Calu3 (cell line): Measurements from ENCODE around the gene BPIFA1. TPM values are rescaled to one million over a fixed set of nuclear protein-coding genes. Genes with fewer than 3 reads are reported as not detected.

ENCODE experiments used
- Bru-seq: library from RNA; stranded (reverse); fragments of 400-500 nt; gene quantifications from one replicate; lab custom pipeline; 2021; lab: Mats Ljungman, UMichigan
- BruChase-seq, 2 experiments: library from RNA; stranded (reverse); fragments of 400-500 nt; gene quantifications; one replicate each; lab custom pipeline; 2021; lab: Mats Ljungman, UMichigan
- BruUV-seq: library from RNA; stranded (reverse); fragments of 400-500 nt; replicated peaks from 2 replicates; lab custom pipeline; 2021; lab: Mats Ljungman, UMichigan
- CTCF ChIA-PET: fragments of 300-600 bp; sonication (Branson Sonifier 250); formaldehyde crosslinking; loops from one replicate; lab custom pipeline; 2022; ENCODE audit warnings: antibody characterized with exemption; lab: Charles Lee
- DNase-seq: peaks from one replicate; pipeline ENCODE4 v3.0.0; 2022
- H3K27ac Mint-ChIP-seq: one replicate; pipeline ENCODE4 v1.8.0; 2022; ENCODE audit warnings: mixed read lengths; ENCODE audit not compliant: unreplicated experiment
- H3K27me3 Mint-ChIP-seq: one replicate; pipeline ENCODE4 v1.8.0; 2022; ENCODE audit warnings: mixed read lengths; ENCODE audit not compliant: unreplicated experiment
- H3K36me3 Mint-ChIP-seq: one replicate; pipeline ENCODE4 v1.8.0; 2022; ENCODE audit warnings: mild to moderate bottlenecking, moderate library complexity, mixed read lengths; ENCODE audit not compliant: insufficient read depth, unreplicated experiment
- H3K4me1 Mint-ChIP-seq: one replicate; pipeline ENCODE4 v1.8.0; 2022; ENCODE audit warnings: mild to moderate bottlenecking, low read depth, mixed read lengths; ENCODE audit not compliant: unreplicated experiment
- H3K4me3 Mint-ChIP-seq: one replicate; pipeline ENCODE4 v1.8.0; 2022; ENCODE audit warnings: mild to moderate bottlenecking, low read depth, moderate library complexity, mixed read lengths; ENCODE audit not compliant: unreplicated experiment
- H3K9me3 Mint-ChIP-seq: one replicate; pipeline ENCODE4 v1.8.0; 2022; ENCODE audit warnings: low read depth, mixed read lengths; ENCODE audit not compliant: unreplicated experiment
- CTCF ChIP-seq: fragments of 200-600 bp; IDR thresholded peaks from one replicate; pipeline ENCODE4 v1.8.0; 2022; ENCODE audit warnings: antibody characterized with exemption; ENCODE audit not compliant: unreplicated experiment
- intact Hi-C: fragments of 100-400 bp; cut with micrococcal nuclease; formaldehyde crosslinking; loops from one replicate; pipeline ENCODE4 v1.10.0; 2022; ENCODE audit not compliant: unreplicated experiment
- long read RNA-seq: library from polyadenylated mRNA; stranded (forward); transcript quantifications from one replicate; pipeline ENCODE4 v2.0.0, GENCODE V29; 2022
- total RNA-seq: library from RNA; stranded (reverse); gene quantifications from 2 replicates; pipeline ENCODE4 v1.2.3, GENCODE V29; 2022

BPIFA1 gene
- total RNA-seq (not detected in 2 replicates), Bru-seq, nascent RNA (not detected), BruChase-seq, experiment 1, labeled RNA remaining after a 6-hour chase (not detected), BruChase-seq, experiment 2, labeled RNA remaining after a 2-hour chase (not detected)
- long read RNA-seq, result 0 reads

DNA sequence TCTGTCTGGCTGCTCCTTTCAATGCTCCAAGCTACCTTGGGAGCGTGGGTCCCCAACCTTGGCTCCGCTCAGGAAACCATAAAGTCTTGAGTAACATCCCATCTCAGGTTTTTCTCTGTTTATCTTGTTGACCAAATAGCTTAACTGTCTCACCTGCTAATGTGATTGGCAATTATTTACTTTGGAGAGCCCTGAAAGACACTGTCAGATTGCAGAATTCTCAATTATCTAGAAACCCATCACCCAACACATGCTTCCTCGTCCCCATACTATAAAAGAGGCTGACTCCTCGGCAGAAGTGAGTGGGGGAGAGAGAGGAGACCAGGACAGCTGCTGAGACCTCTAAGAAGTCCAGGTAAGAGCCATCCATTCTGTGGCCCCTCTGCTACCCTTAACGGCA, at the start of gene BPIFA1:
TSS of gene BPIFA1 (plus strand) at position 301 of the 400 bp plus-strand sequence. CDS start 1,716 bp downstream, outside the sequence.
- Mint-ChIP-seq H3K27ac (no peak within 1 kb of the TSS), H3K36me3 (no peaks in the 10 kb centered on the region), H3K9me3 (no peaks in the 10 kb centered on the region), H3K4me1 (no peaks in the 10 kb centered on the region), H3K27me3 (peaks cover 100% of the 10 kb centered on the region), H3K4me3 (no peak within 1 kb of the TSS)
- no TSS peak for BruUV-seq
- CTCF ChIA-PET, result interaction anchor here (1.2 kb wide), 1 partner anchor 14 kb away, joined by 3 read pairs; no protein-coding TSS in a partner anchor
- TF ChIP-seq CTCF, result no peak
- DNase-seq, result no peak
- intact Hi-C loops, result no loop called here

DNA sequence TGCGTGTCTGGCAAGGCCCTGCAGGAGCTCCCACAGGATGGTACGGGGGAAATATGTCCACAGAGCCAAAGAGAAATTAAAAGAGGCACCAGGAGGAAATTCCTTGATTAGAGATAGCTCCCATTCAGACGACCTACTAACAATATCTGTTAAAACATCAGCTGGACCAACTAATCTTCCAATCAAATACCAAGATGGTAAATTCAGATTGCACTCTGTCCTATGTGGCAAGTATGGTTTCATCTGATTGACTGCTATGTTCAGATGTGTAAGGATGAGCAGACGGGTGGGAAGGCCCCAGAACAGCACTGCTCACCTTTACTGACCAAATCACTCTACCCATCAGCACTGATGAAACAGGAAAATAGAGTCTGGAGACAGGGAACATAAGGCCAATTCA, 48.3 kb upstream of the BPIFA1 start:
- H3K27me3 Mint-ChIP-seq, result peaks cover 49% of the 10 kb centered on the region
- no TSS peak for BruUV-seq
- H3K9me3 Mint-ChIP-seq, result no peaks in the 10 kb centered on the region
- no peak for DNase-seq
- H3K4me1 Mint-ChIP-seq, result no peaks in the 10 kb centered on the region
- H3K4me3 Mint-ChIP-seq, result no peak overlapping the region
- CTCF ChIA-PET, result no interaction called here
- intact Hi-C loops, result no loop called here
- peaks cover 6% of the 10 kb centered on the region for H3K36me3 Mint-ChIP-seq
- H3K27ac Mint-ChIP-seq, result no peak overlapping the region
- TF ChIP-seq CTCF, result no peak

DNA sequence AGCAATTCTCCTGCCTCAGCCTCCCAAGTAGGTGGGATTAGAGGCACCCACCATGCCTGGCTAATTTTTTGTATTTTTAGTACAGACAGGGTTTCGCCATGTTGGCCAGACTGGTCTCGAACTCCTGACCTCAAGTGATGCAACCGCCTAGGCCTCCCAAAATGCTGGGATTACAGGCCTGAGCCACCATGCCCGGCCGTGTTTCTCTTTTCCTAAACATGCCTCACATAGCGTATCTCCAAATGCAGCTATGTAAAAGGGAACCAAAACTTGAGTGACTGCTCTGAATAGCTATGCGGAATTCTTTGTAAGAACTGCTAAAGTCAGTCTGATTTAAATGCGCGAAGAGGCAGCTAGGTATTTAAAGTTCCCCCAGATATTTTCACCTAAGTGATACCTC, 47.4 kb upstream of the BPIFA1 start:
- no peak for TF ChIP-seq CTCF
- DNase-seq, result no peak
- H3K27ac Mint-ChIP-seq, result no peak overlapping the region
- no peaks in the 10 kb centered on the region for H3K4me1 Mint-ChIP-seq
- BruUV-seq, result no TSS peak
- CTCF ChIA-PET, result no interaction called here
- H3K4me3 Mint-ChIP-seq, result no peak overlapping the region
- H3K36me3 Mint-ChIP-seq, result peaks cover 1% of the 10 kb centered on the region
- peaks cover 49% of the 10 kb centered on the region for H3K27me3 Mint-ChIP-seq
- intact Hi-C loops, result no loop called here
- no peaks in the 10 kb centered on the region for H3K9me3 Mint-ChIP-seq

GRCh38 chr20:33191484-33191883, 44.3 kb upstream of the BPIFA1 start:
- H3K27me3 Mint-ChIP-seq, result peaks cover 71% of the 10 kb centered on the region
- no peak for TF ChIP-seq CTCF
- H3K4me1 Mint-ChIP-seq, result no peaks in the 10 kb centered on the region
- no peak for DNase-seq
- no TSS peak for BruUV-seq
- intact Hi-C loops, result no loop called here
- no peak overlapping the region for H3K27ac Mint-ChIP-seq
- CTCF ChIA-PET, result no interaction called here
- no peaks in the 10 kb centered on the region for H3K36me3 Mint-ChIP-seq
- no peak overlapping the region for H3K4me3 Mint-ChIP-seq
- no peaks in the 10 kb centered on the region for H3K9me3 Mint-ChIP-seq
